ENCODE data around the gene MTA2. TPM values are rescaled to one million over a fixed set of nuclear protein-coding genes. Genes with fewer than 3 reads are reported as not detected.
"Not testable (repeated sequence)": the region's sequence is repeated elsewhere in the genome, so short reads cannot be mapped to it uniquely, and the experiment has no call there.

Gene MTA2
- total RNA-seq = 100 to 1,000 TPM in 1 of 2 donors, 10 to 100 TPM in 1; 96.5 to 110 TPM

GRCh38 chr11:62601372-62602140 lies at the start of gene MTA2:
Gene MTA2 (minus strand): TSS chr11:62601865. CDS start chr11:62601450, 415 bp downstream.
- intact Hi-C loops (cut with DNase I) = loop anchor here (5.0 kb wide), 1 partner anchor 106 kb away; the partner anchor contains the start of genes BSCL2 and GNG3
- 0% methylated on average over 62 of the region's 83 CpGs for WGBS
- Histone ChIP-seq H3K27me3 (replicated peaks; ENCODE audit: insufficient read depth) (no peaks in the 10 kb centered on the region), H3K4me3 (peak within 1 kb of the TSS; percentile 64 to 89), H3K9me3 (no peaks in the 10 kb centered on the region), H3K27ac (peak within 1 kb of the TSS; percentile 91 to 93), H3K36me3 (peaks cover 8 to 17% of the 10 kb centered on the region in 2 donors), H3K4me1 (replicated peaks) (peaks cover 9% of the 10 kb centered on the region)
- TF ChIP-seq POLR2A (IDR thresholded peaks at IDR 0.05) = peak; percentile 76
- TF ChIP-seq POLR2AphosphoS5 (IDR thresholded peaks at IDR 0.05) = peak; percentile 92
- TF ChIP-seq CTCF (IDR thresholded peaks at IDR 0.05) = peak in 1 of 4 experiments; percentile 11
- DNase-seq (ENCODE audit: low spot score) = peak; percentile 97

DNA sequence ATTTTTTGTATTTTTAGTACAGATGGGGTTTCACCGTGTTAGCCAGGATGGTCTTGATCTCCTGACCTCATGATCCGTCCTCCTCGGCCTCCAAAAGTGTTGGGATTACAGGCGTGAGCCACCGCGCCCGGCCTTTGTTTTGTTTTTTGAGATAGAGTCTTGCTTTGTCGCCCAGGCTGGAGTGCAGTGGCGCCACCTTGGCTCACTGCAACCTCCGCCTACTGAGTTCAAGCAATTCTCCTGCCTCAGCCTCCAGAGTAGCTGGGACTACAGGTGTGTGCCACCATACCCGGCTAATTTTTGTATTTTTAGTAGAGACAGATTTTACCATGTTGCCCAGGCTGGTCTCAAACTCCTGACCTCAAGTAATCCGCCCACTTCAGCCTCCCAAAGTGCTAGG lies 48.6 kb upstream of the MTA2 start:
- H3K4me1 ChIP-seq (replicated peaks); intact Hi-C loops (cut with DNase I); H3K27ac ChIP-seq; DNase-seq (ENCODE audit: low spot score); H3K9me3 ChIP-seq; H3K4me3 ChIP-seq; H3K27me3 ChIP-seq (replicated peaks; ENCODE audit: insufficient read depth); H3K36me3 ChIP-seq: not testable (repeated sequence)
- WGBS = 97% methylated on average over 12 of the region's 12 CpGs

DNA sequence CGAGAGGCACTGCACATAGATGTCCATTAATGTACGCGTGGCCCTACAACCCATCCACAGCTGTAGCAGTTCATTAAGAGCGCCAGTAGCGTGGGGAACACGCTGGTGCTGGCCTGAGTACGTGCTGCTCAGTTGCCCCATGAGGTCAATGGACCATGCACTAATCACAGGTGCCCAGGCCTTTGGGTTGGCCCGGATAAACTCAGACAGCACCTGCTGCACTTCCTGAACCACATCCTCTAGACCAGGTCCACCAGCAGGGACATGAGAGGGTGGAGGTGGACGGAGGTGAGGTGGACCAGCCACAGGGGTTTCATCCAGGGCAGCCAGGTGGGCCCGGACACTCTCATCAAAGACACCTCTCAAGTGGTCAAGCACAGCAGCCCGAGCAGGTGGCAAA lies 47.8 kb upstream of the MTA2 start:
- Histone ChIP-seq H3K27me3 (replicated peaks; ENCODE audit: insufficient read depth) (no peaks in the 10 kb centered on the region), H3K27ac (no peak overlapping the region), H3K36me3 (peaks cover 0 to 2% of the 10 kb centered on the region in 2 donors), H3K4me1 (replicated peaks) (peaks cover 6% of the 10 kb centered on the region), H3K9me3 (no peaks in the 10 kb centered on the region), H3K4me3 (no peak overlapping the region)
- no peak for DNase-seq (ENCODE audit: low spot score)
- 94% methylated on average over 11 of the region's 11 CpGs for WGBS
- TF ChIP-seq CTCF (IDR thresholded peaks at IDR 0.05) = no peak
- TF ChIP-seq POLR2A (IDR thresholded peaks at IDR 0.05) = no peak
- TF ChIP-seq POLR2AphosphoS5 (IDR thresholded peaks at IDR 0.05) = no peak
- intact Hi-C loops (cut with DNase I) = no loop called here

DNA sequence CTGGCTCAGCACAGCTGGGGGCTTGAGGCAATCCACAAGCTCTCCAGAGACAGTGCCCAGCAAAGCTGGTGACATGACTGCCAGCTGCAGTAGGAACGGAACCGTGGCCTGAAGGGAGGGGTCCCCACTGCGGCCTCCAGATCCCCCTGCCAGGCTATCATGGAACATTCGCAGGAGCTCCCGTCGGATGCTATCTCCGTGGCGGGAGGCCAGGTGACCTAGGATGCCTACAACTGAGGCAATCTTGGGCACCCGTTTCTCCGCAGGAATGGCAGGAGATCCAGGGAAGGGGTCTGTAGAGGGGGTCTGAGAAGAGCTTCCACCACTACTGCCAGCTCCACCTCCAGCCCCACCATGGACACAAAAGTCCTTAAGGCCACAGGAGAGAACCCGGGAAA lies 47.3 kb upstream of the MTA2 start:
- intact Hi-C loops (cut with DNase I) = no loop called here
- DNase-seq (ENCODE audit: low spot score) = no peak
- no peaks in the 10 kb centered on the region for H3K27me3 ChIP-seq (replicated peaks; ENCODE audit: insufficient read depth)
- TF ChIP-seq POLR2AphosphoS5 (IDR thresholded peaks at IDR 0.05) (no peak), CTCF (IDR thresholded peaks at IDR 0.05) (no peak), POLR2A (IDR thresholded peaks at IDR 0.05) (no peak)
- no peaks in the 10 kb centered on the region for H3K9me3 ChIP-seq
- H3K27ac ChIP-seq = no peak overlapping the region
- H3K4me1 ChIP-seq (replicated peaks) = peaks cover 6% of the 10 kb centered on the region
- WGBS = 94% methylated on average over 10 of the region's 11 CpGs
- H3K4me3 ChIP-seq = no peak overlapping the region
- peaks cover 0 to 2% of the 10 kb centered on the region in 2 donors for H3K36me3 ChIP-seq

- H3K4me1 ChIP-seq (replicated peaks) = peaks cover 6% of the 10 kb centered on the region
- H3K36me3 ChIP-seq = peaks cover 0 to 2% of the 10 kb centered on the region in 2 donors
- DNase-seq (ENCODE audit: low spot score) = no peak
- H3K27ac ChIP-seq = no peak overlapping the region
- H3K4me3 ChIP-seq = no peak overlapping the region
- intact Hi-C loops (cut with DNase I) = no loop called here
- H3K9me3 ChIP-seq = no peaks in the 10 kb centered on the region
- 91% methylated on average over 24 of the region's 24 CpGs for WGBS
- H3K27me3 ChIP-seq (replicated peaks; ENCODE audit: insufficient read depth) = no peaks in the 10 kb centered on the region
- TF ChIP-seq POLR2A (IDR thresholded peaks at IDR 0.05) (no peak), POLR2AphosphoS5 (IDR thresholded peaks at IDR 0.05) (no peak), CTCF (IDR thresholded peaks at IDR 0.05) (no peak)
These were observed 46.7 kb upstream of the MTA2 start for GRCh38 chr11:62648185-62648966.
